ENCODE measurements around the gene ADCY4.
"Not testable (repeated sequence)": the region's sequence is repeated elsewhere in the genome, so short reads cannot be mapped to it uniquely, and the experiment has no call there.

Gene ADCY4

GRCh38 chr14:24331731-24332267 is 3.1 kb downstream of the ADCY4 start:
- no peak for DNase-seq (ENCODE audit: low read depth, low spot score)
- ChIA-PET POLR2A (interaction anchor here (1.0 to 3.1 kb wide), 2 partner anchors 99 to 102 kb away, joined by 3 to 23 read pairs; partner anchors contain the start of genes CBLN3 and KHNYN), CTCF (interaction anchor here (0.7 to 37.5 kb wide), 18 partner anchors 9 to 295 kb away, joined by 3 to 1633 read pairs (median 26); partner anchors contain the start of genes CBLN3, CIDEB, DHRS1 and KHNYN)
- TF ChIP-seq, protein P1, sequence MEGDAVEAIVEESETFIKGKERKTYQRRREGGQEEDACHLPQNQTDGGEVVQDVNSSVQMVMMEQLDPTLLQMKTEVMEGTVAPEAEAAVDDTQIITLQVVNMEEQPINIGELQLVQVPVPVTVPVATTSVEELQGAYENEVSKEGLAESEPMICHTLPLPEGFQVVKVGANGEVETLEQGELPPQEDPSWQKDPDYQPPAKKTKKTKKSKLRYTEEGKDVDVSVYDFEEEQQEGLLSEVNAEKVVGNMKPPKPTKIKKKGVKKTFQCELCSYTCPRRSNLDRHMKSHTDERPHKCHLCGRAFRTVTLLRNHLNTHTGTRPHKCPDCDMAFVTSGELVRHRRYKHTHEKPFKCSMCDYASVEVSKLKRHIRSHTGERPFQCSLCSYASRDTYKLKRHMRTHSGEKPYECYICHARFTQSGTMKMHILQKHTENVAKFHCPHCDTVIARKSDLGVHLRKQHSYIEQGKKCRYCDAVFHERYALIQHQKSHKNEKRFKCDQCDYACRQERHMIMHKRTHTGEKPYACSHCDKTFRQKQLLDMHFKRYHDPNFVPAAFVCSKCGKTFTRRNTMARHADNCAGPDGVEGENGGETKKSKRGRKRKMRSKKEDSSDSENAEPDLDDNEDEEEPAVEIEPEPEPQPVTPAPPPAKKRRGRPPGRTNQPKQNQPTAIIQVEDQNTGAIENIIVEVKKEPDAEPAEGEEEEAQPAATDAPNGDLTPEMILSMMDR (IDR thresholded peaks at IDR 0.05; ENCODE audit: insufficient read depth, low read length, missing control alignments), result no peak
- H3K4me3 ChIP-seq (ENCODE audit: low read depth, low read length), result no peak overlapping the region

DNA sequence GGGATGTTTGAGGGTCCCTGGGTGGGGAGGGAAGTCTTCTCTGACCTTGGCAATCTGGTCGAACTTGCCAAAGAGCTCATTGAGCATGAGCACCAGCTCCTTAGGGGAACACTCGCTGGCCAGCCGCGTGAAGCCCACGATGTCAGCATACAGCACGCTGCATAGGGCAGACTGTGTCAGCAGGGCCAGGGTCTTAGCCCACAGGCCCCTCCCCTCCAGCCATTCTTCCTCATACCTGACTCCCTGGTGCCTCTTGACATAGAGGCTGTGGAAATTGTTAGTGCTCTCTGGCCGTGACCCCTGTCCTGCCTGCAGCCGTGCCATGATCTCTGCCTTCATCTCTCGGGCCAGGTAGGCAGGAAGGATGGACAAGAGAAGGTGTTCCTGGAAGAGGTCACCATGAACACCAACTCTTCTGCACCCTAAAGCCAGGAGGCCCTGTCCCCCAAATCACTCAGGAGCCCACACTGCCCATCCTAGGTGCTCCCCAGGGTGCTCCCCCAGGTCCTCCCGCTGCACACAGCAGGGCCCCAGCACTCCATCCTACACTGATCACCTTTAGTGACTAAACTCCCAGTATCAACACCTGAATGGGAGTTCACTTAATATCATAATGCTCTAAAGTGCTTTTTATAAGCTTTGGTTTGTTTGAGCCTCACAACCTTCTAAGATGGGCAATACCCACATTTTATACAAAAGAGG is 3.7 kb downstream of the ADCY4 start:
- DNase-seq (ENCODE audit: low read depth, low spot score), result no peak
- no peak overlapping the region for H3K4me3 ChIP-seq (ENCODE audit: low read depth, low read length)
- ChIA-PET CTCF (interaction anchor here (0.8 to 37.5 kb wide), 14 partner anchors 10 to 273 kb away, joined by 3 to 1633 read pairs (median 26); partner anchors contain the start of genes CBLN3, CIDEB, DHRS1 and KHNYN), POLR2A (interaction anchor here (1.0 kb wide), 1 partner anchor 101 kb away, joined by 3 read pairs; no protein-coding TSS in a partner anchor)
- TF ChIP-seq, protein P1 (IDR thresholded peaks at IDR 0.05; ENCODE audit: insufficient read depth, low read length, missing control alignments), result no peak

- TF ChIP-seq, protein P1 (IDR thresholded peaks at IDR 0.05; ENCODE audit: insufficient read depth, low read length, missing control alignments), result no peak
- ChIA-PET POLR2A (no interaction called here), CTCF (interaction anchor here (1.0 to 37.5 kb wide), 9 partner anchors 9 to 98 kb away, joined by 3 to 1633 read pairs (median 23); partner anchors contain the start of genes CBLN3, CIDEB, DHRS1 and KHNYN)
These were observed 5.1 kb downstream of the ADCY4 start for GRCh38 chr14:24329736-24330135.

GRCh38 chr14:24329073-24329663 is 5.7 kb downstream of the ADCY4 start:
- TF ChIP-seq, protein P1 (IDR thresholded peaks at IDR 0.05; ENCODE audit: insufficient read depth, low read length, missing control alignments), result no peak
- ChIA-PET CTCF (interaction anchor here (1.0 to 37.5 kb wide), 9 partner anchors 10 to 98 kb away, joined by 3 to 1633 read pairs (median 14); partner anchors contain the start of genes CBLN3, CIDEB, DHRS1 and KHNYN), POLR2A (no interaction called here)
- H3K4me3 ChIP-seq (ENCODE audit: low read depth, low read length), result no peak overlapping the region
- DNase-seq (ENCODE audit: low read depth, low spot score), result no peak

More at GRCh38 chr14:24329736-24330135, 5.1 kb downstream of the ADCY4 start:
- no peak overlapping the region for H3K4me3 ChIP-seq (ENCODE audit: low read depth, low read length)
- no peak for DNase-seq (ENCODE audit: low read depth, low spot score)

- TF ChIP-seq, protein P1 (IDR thresholded peaks at IDR 0.05; ENCODE audit: insufficient read depth, low read length, missing control alignments), result peak; percentile 17
- POLR2A ChIA-PET; DNase-seq (ENCODE audit: low read depth, low spot score): not testable (repeated sequence)
These were observed 7.0 kb downstream of the ADCY4 start for GRCh38 chr14:24327914-24328313.

More at GRCh38 chr14:24327914-24328313, 7.0 kb downstream of the ADCY4 start:
- H3K4me3 ChIP-seq (ENCODE audit: low read depth, low read length), result not testable (repeated sequence)
- CTCF ChIA-PET, result interaction anchor here (0.5 to 37.5 kb wide), 12 partner anchors 9 to 343 kb away, joined by 3 to 1633 read pairs (median 6); partner anchors contain the start of genes CBLN3, CIDEB, DHRS1 and KHNYN

Measured in AG04449 (cell line).